Activated T-cell treated with anti-CD3 and anti-CD28 coated beads, Interleukin-2, amount 50 U/mL, for 24 hours (primary cell): Measurements from ENCODE around the gene CTIF.

Experiments
- DNase-seq: peaks from one replicate; pipeline ENCODE4 v3.0.0-alpha.2; 2020
- H3K27ac Mint-ChIP-seq: 2 replicates; pipeline ENCODE4 v1.8.0; 2020; ENCODE audit warnings: mild to moderate bottlenecking, mixed read lengths
- H3K27me3 Mint-ChIP-seq: 2 replicates; pipeline ENCODE4 v1.8.0; 2020; ENCODE audit warnings: mixed read lengths
- H3K36me3 Mint-ChIP-seq: 2 replicates; pipeline ENCODE4 v1.8.0; 2020; ENCODE audit warnings: low read depth, mixed read lengths
- H3K4me1 Mint-ChIP-seq: 2 replicates; pipeline ENCODE4 v1.8.0; 2020; ENCODE audit warnings: low read depth, mixed read lengths
- H3K4me3 Mint-ChIP-seq: 2 replicates; pipeline ENCODE4 v1.8.0; 2020; ENCODE audit warnings: mild to moderate bottlenecking, moderate library complexity, mixed read lengths
- H3K9me3 Mint-ChIP-seq: 2 replicates; pipeline ENCODE4 v1.8.0; 2020; ENCODE audit warnings: mixed read lengths

CTIF gene

GRCh38 chr18:48724939-48725338 lies 186.1 kb downstream of the CTIF start:
- DNase-seq: no peak
- no peaks in the 10 kb centered on the region for H3K9me3 Mint-ChIP-seq
- H3K27me3 Mint-ChIP-seq: no peaks in the 10 kb centered on the region
- H3K4me3 Mint-ChIP-seq: no peak overlapping the region
- H3K27ac Mint-ChIP-seq: no peak overlapping the region
- H3K36me3 Mint-ChIP-seq: no peaks in the 10 kb centered on the region
- no peaks in the 10 kb centered on the region for H3K4me1 Mint-ChIP-seq

GRCh38 chr18:48725562-48725961 lies 186.7 kb downstream of the CTIF start:
- no peak overlapping the region for H3K27ac Mint-ChIP-seq
- no peaks in the 10 kb centered on the region for H3K9me3 Mint-ChIP-seq

GRCh38 chr18:48727681-48728080 lies 188.8 kb downstream of the CTIF start:
- Mint-ChIP-seq H3K36me3 (no peaks in the 10 kb centered on the region), H3K27ac (no peak overlapping the region), H3K9me3 (no peaks in the 10 kb centered on the region), H3K4me3 (no peak overlapping the region), H3K27me3 (no peaks in the 10 kb centered on the region), H3K4me1 (no peaks in the 10 kb centered on the region)
- no peak for DNase-seq

More at GRCh38 chr18:48725562-48725961, 186.7 kb downstream of the CTIF start:
- Mint-ChIP-seq H3K4me3 (no peak overlapping the region), H3K27me3 (no peaks in the 10 kb centered on the region), H3K4me1 (no peaks in the 10 kb centered on the region), H3K36me3 (no peaks in the 10 kb centered on the region)
- no peak for DNase-seq

- H3K4me1 Mint-ChIP-seq: no peaks in the 10 kb centered on the region
- H3K27ac Mint-ChIP-seq: no peak overlapping the region
- no peaks in the 10 kb centered on the region for H3K27me3 Mint-ChIP-seq
- H3K9me3 Mint-ChIP-seq: no peaks in the 10 kb centered on the region
- no peak overlapping the region for H3K4me3 Mint-ChIP-seq
- no peak for DNase-seq
- H3K36me3 Mint-ChIP-seq: no peaks in the 10 kb centered on the region
These were observed 189.5 kb downstream of the CTIF start for GRCh38 chr18:48728204-48728833.

GRCh38 chr18:48729404-48729803 lies 190.6 kb downstream of the CTIF start:
- H3K27me3 Mint-ChIP-seq: no peaks in the 10 kb centered on the region
- no peak for DNase-seq
- H3K9me3 Mint-ChIP-seq: no peaks in the 10 kb centered on the region
- no peaks in the 10 kb centered on the region for H3K36me3 Mint-ChIP-seq
- H3K4me3 Mint-ChIP-seq: no peak overlapping the region
- H3K4me1 Mint-ChIP-seq: no peaks in the 10 kb centered on the region
- H3K27ac Mint-ChIP-seq: no peak overlapping the region

GRCh38 chr18:48730010-48730409 lies 191.2 kb downstream of the CTIF start:
- no peaks in the 10 kb centered on the region for H3K36me3 Mint-ChIP-seq
- H3K27me3 Mint-ChIP-seq: no peaks in the 10 kb centered on the region
- H3K9me3 Mint-ChIP-seq: no peaks in the 10 kb centered on the region
- DNase-seq: no peak
- H3K4me1 Mint-ChIP-seq: peaks cover 1% of the 10 kb centered on the region
- H3K27ac Mint-ChIP-seq: no peak overlapping the region
- no peak overlapping the region for H3K4me3 Mint-ChIP-seq

GRCh38 chr18:48732767-48733424 lies 194.1 kb downstream of the CTIF start:
- peaks cover 4% of the 10 kb centered on the region for H3K4me1 Mint-ChIP-seq
- H3K9me3 Mint-ChIP-seq: no peaks in the 10 kb centered on the region
- H3K36me3 Mint-ChIP-seq: no peaks in the 10 kb centered on the region
- no peak overlapping the region for H3K27ac Mint-ChIP-seq
- DNase-seq: no peak
- H3K4me3 Mint-ChIP-seq: no peak overlapping the region
- no peaks in the 10 kb centered on the region for H3K27me3 Mint-ChIP-seq

GRCh38 chr18:48733643-48734253 lies 194.9 kb downstream of the CTIF start:
- no peak for DNase-seq
- H3K4me1 Mint-ChIP-seq: peaks cover 4% of the 10 kb centered on the region
- no peaks in the 10 kb centered on the region for H3K27me3 Mint-ChIP-seq
- no peaks in the 10 kb centered on the region for H3K9me3 Mint-ChIP-seq
- H3K36me3 Mint-ChIP-seq: no peaks in the 10 kb centered on the region
- H3K27ac Mint-ChIP-seq: no peak overlapping the region
- no peak overlapping the region for H3K4me3 Mint-ChIP-seq

- DNase-seq: no peak
- Mint-ChIP-seq H3K9me3 (no peaks in the 10 kb centered on the region), H3K27ac (no peak overlapping the region), H3K27me3 (no peaks in the 10 kb centered on the region), H3K4me1 (peaks cover 4% of the 10 kb centered on the region), H3K4me3 (no peak overlapping the region), H3K36me3 (no peaks in the 10 kb centered on the region)
These were observed 195.6 kb downstream of the CTIF start for GRCh38 chr18:48734460-48734859.

GRCh38 chr18:48735080-48735676 lies 196.3 kb downstream of the CTIF start:
- Mint-ChIP-seq H3K27ac (no peak overlapping the region), H3K36me3 (no peaks in the 10 kb centered on the region), H3K9me3 (no peaks in the 10 kb centered on the region), H3K4me3 (no peak overlapping the region), H3K4me1 (peaks cover 4% of the 10 kb centered on the region), H3K27me3 (no peaks in the 10 kb centered on the region)
- DNase-seq: no peak

- no peaks in the 10 kb centered on the region for H3K9me3 Mint-ChIP-seq
- no peaks in the 10 kb centered on the region for H3K27me3 Mint-ChIP-seq
- peaks cover 4% of the 10 kb centered on the region for H3K4me1 Mint-ChIP-seq
- no peak for DNase-seq
- H3K36me3 Mint-ChIP-seq: no peaks in the 10 kb centered on the region
- H3K4me3 Mint-ChIP-seq: no peak overlapping the region
- no peak overlapping the region for H3K27ac Mint-ChIP-seq
These were observed 196.9 kb downstream of the CTIF start for GRCh38 chr18:48735681-48736255.

GRCh38 chr18:48736321-48737260 lies 197.8 kb downstream of the CTIF start:
- no peak for DNase-seq
- H3K4me3 Mint-ChIP-seq: no peak overlapping the region
- peaks cover 4% of the 10 kb centered on the region for H3K4me1 Mint-ChIP-seq
- no peak overlapping the region for H3K27ac Mint-ChIP-seq
- no peaks in the 10 kb centered on the region for H3K9me3 Mint-ChIP-seq
- H3K36me3 Mint-ChIP-seq: no peaks in the 10 kb centered on the region
- no peaks in the 10 kb centered on the region for H3K27me3 Mint-ChIP-seq

- peaks cover 4% of the 10 kb centered on the region for H3K4me1 Mint-ChIP-seq
- H3K4me3 Mint-ChIP-seq: no peak overlapping the region
- H3K36me3 Mint-ChIP-seq: no peaks in the 10 kb centered on the region
- no peaks in the 10 kb centered on the region for H3K9me3 Mint-ChIP-seq
- H3K27me3 Mint-ChIP-seq: no peaks in the 10 kb centered on the region
- H3K27ac Mint-ChIP-seq: no peak overlapping the region
- no peak for DNase-seq
These were observed 200.6 kb downstream of the CTIF start for GRCh38 chr18:48739266-48740067.
